Measurements from ENCODE around the gene NRARP. TPM values are rescaled to one million over a fixed set of nuclear protein-coding genes. Genes with fewer than 3 reads are reported as not detected.

NRARP gene
- total RNA-seq, 1 experiment from 2014 or later: 23.8 TPM

- no peak overlapping the region for H2AK5ac ChIP-seq (ENCODE audit: insufficient read length, low read length)
- H4K91ac ChIP-seq (ENCODE audit: insufficient read length, low read depth, low read length): no peak overlapping the region
- peaks cover 0 to 2% of the 10 kb centered on the region in 2 experiments; a peak in 3 of 5 replicates for H3K9me3 Mint-ChIP-seq
- H3K9me3 ChIP-seq (ENCODE audit: control insufficient read depth, low read depth, low read length): no peaks in the 10 kb centered on the region
- no peak overlapping the region for H4K8ac ChIP-seq (replicated peaks; ENCODE audit: insufficient read length, low read depth, low read length)
- H3K4me3 Mint-ChIP-seq: peak overlapping the region in 1 of 2 experiments; percentile 48; a peak in 1 of 5 replicates
- H3K27ac ChIP-seq (ENCODE audit: insufficient read length, low read depth, low read length): no peak overlapping the region
- no peak overlapping the region for H2BK15ac ChIP-seq (ENCODE audit: low read depth, low read length)
- peaks cover 11% of the 10 kb centered on the region for H3K27me3 Mint-ChIP-seq (ENCODE audit: low read depth)
- H3K79me1 ChIP-seq (ENCODE audit: insufficient read depth, low read depth, low read length, poor library complexity, severe bottlenecking): no peaks in the 10 kb centered on the region
- H2BK12ac ChIP-seq (ENCODE audit: insufficient read length, low read depth, low read length): no peak overlapping the region
- peak; percentile 83 for DNase-seq
- no peaks in the 10 kb centered on the region for H3K79me2 ChIP-seq (ENCODE audit: insufficient read depth, low read length)
- H2AFZ ChIP-seq (ENCODE audit: low read length): no peak overlapping the region
- peaks cover 7 to 30% of the 10 kb centered on the region in 2 experiments for H3K4me1 Mint-ChIP-seq
- H3K36me3 Mint-ChIP-seq (ENCODE audit: insufficient read depth in 1 of 3, low read depth in 3 of 3): peaks cover 0 to 2% (median 0%) of the 10 kb centered on the region in 3 experiments; a peak in 2 of 7 replicates
- H3K27ac Mint-ChIP-seq: no peak overlapping the region
- no peak overlapping the region for H3K9ac ChIP-seq (ENCODE audit: extremely low read depth, insufficient read length, low read length)
- no peak overlapping the region for H4K5ac ChIP-seq (ENCODE audit: insufficient read length, low read depth, low read length)
- no peaks in the 10 kb centered on the region; the same call in 1 of the 2 replicates for H3K4me1 ChIP-seq (ENCODE audit: insufficient read depth, low read length)
- no peak overlapping the region for H3K4me2 ChIP-seq (ENCODE audit: insufficient read depth, insufficient read length, low read length)
- no peak overlapping the region for H2BK20ac ChIP-seq (ENCODE audit: low read depth, low read length, poor library complexity, severe bottlenecking)
- WGBS (ENCODE audit: extremely low coverage, insufficient read length, low lambda C conversion rate): no CpG with 5 or more reads among the region's 36 CpGs
- no peak overlapping the region for H2BK5ac ChIP-seq (ENCODE audit: insufficient read length, low read length)
- H3K18ac ChIP-seq (ENCODE audit: insufficient read length, low read depth, low read length): no peak overlapping the region
- H3K23me2 ChIP-seq (ENCODE audit: insufficient read length, low read depth, low read length, poor library complexity, severe bottlenecking): no peaks in the 10 kb centered on the region
- no peak overlapping the region for H3K23ac ChIP-seq (ENCODE audit: insufficient read length, low read depth, low read length)
- no peak for TF ChIP-seq CTCF (conservative IDR thresholded peaks at IDR 0.05)
- no peak overlapping the region for H3K56ac ChIP-seq (ENCODE audit: insufficient read length, low read depth, low read length)
- H3T11ph ChIP-seq (ENCODE audit: low read length): no peak overlapping the region
- H3K27me3 ChIP-seq (ENCODE audit: insufficient read depth, low read length): no peaks in the 10 kb centered on the region; the same call in 1 of the 2 replicates
- H3K4ac ChIP-seq (ENCODE audit: low read depth, low read length): no peak overlapping the region
- no peak overlapping the region for H3K14ac ChIP-seq (ENCODE audit: insufficient read depth, low read length)
- no peaks in the 10 kb centered on the region for H4K20me1 ChIP-seq (ENCODE audit: control insufficient read depth, insufficient read depth, insufficient read length)
- H2BK120ac ChIP-seq (ENCODE audit: low read depth, low read length, poor library complexity, severe bottlenecking): no peak overlapping the region
Observed at GRCh38 chr9:137305060-137305797, 3.2 kb upstream of the NRARP start.
